Neural progenitor cell (in vitro differentiated cells): ENCODE results near the gene SUSD6. TPM values are rescaled to one million over a fixed set of nuclear protein-coding genes. Genes with fewer than 3 reads are reported as not detected.

ENCODE experiments used
- DNase-seq: peaks from one replicate; pipeline ENCODE4 v3.0.0-alpha.2; 2016; ENCODE audit warnings: low spot score
- H2AFZ ChIP-seq: fragments of 200-600 bp; sonication (generic); replicated peaks from 2 replicates; pipeline ENCODE4 v1.6.1; 2016; ENCODE audit warnings: antibody characterized with exemption
- H3F3A ChIP-seq: fragments of 200-600 bp; sonication (generic); 2 replicates; pipeline ENCODE4 v1.6.1; 2016; ENCODE audit warnings: antibody characterized with exemption, low read depth
- H3K27ac ChIP-seq: fragments of 200-600 bp; sonication (generic); 2 replicates; pipeline ENCODE4 v1.5.1; 2016; ENCODE audit warnings: mild to moderate bottlenecking
- H3K27me3 ChIP-seq: fragments of 200-600 bp; sonication (generic); 2 replicates; pipeline ENCODE4 v1.6.1; 2016; ENCODE audit warnings: mild to moderate bottlenecking, moderate library complexity
- H3K36me3 ChIP-seq: fragments of 200-600 bp; sonication (generic); 2 replicates; pipeline ENCODE4 v1.5.1; 2016
- H3K4me1 ChIP-seq: fragments of 200-600 bp; sonication (generic); 2 replicates; pipeline ENCODE4 v1.6.1; 2016; ENCODE audit warnings: mixed run types
- H3K4me2 ChIP-seq: fragments of 200-600 bp; sonication (generic); 2 replicates; pipeline ENCODE4 v1.6.1; 2016
- H3K4me3 ChIP-seq: fragments of 200-600 bp; sonication (generic); 2 replicates; pipeline ENCODE4 v1.5.1; 2016
- H3K79me2 ChIP-seq: fragments of 200-600 bp; sonication (generic); 2 replicates; pipeline ENCODE4 v1.6.1; 2016; ENCODE audit warnings: low read depth
- H3K9ac ChIP-seq: fragments of 200-600 bp; sonication (generic); 2 replicates; pipeline ENCODE4 v1.6.1; 2016
- H3K9me3 ChIP-seq: fragments of 200-600 bp; sonication (generic); 2 replicates; pipeline ENCODE4 v1.5.1; 2016; ENCODE audit warnings: low read depth
- H4K20me1 ChIP-seq: fragments of 200-600 bp; sonication (generic); 2 replicates; pipeline ENCODE4 v1.6.1; 2016; ENCODE audit warnings: low read depth
- H3K27ac Mint-ChIP-seq: 3 replicates; pipeline ENCODE4 v1.8.0; 2021; ENCODE audit warnings: mixed read lengths
- H3K27me3 Mint-ChIP-seq: 2 replicates; pipeline ENCODE4 v1.8.0; 2022; ENCODE audit warnings: low read depth, mild to moderate bottlenecking, inconsistent platforms, moderate library complexity, mixed read lengths; ENCODE audit not compliant: insufficient read depth
- H3K36me3 Mint-ChIP-seq: 3 replicates; pipeline ENCODE4 v1.8.0; 2021; ENCODE audit warnings: mixed read lengths
- H3K4me1 Mint-ChIP-seq: 3 replicates; pipeline ENCODE4 v1.8.0; 2021; ENCODE audit warnings: mixed read lengths
- H3K4me3 Mint-ChIP-seq: 3 replicates; pipeline ENCODE4 v1.8.0; 2021; ENCODE audit warnings: mild to moderate bottlenecking, moderate library complexity, mixed read lengths
- H3K9me3 Mint-ChIP-seq: 3 replicates; pipeline ENCODE4 v1.8.0; 2020; ENCODE audit warnings: mixed read lengths
- EZH2 ChIP-seq: fragments of 200-600 bp; sonication (generic); IDR thresholded peaks from 2 replicates; pipeline ENCODE4 v1.6.1; 2017; ENCODE audit warnings: antibody characterized with exemption, mild to moderate bottlenecking, moderate library complexity
- EZH2phosphoT487 ChIP-seq: fragments of 200-600 bp; sonication (generic); IDR thresholded peaks from 2 replicates; pipeline ENCODE4 v1.6.1; 2017; ENCODE audit warnings: antibody characterized with exemption
- total RNA-seq: library from RNA; depleted of rRNA; stranded (reverse); fragments of >200 nt; gene quantifications from 2 replicates; pipeline ENCODE4 v1.2.3, GENCODE V29; 2015; ENCODE audit warnings: low replicate concordance
- TF ChIP-seq, protein P1 (sequence below): fragments of 200-600 bp; sonication (generic); IDR thresholded peaks from 2 replicates; pipeline ENCODE4 v1.5.1; 2017; ENCODE audit warnings: antibody characterized with exemption, mild to moderate bottlenecking

Gene SUSD6, protein sequence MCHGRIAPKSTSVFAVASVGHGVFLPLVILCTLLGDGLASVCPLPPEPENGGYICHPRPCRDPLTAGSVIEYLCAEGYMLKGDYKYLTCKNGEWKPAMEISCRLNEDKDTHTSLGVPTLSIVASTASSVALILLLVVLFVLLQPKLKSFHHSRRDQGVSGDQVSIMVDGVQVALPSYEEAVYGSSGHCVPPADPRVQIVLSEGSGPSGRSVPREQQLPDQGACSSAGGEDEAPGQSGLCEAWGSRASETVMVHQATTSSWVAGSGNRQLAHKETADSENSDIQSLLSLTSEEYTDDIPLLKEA
- total RNA-seq = 6.3 and 9.2 TPM in 2 replicates

DNA sequence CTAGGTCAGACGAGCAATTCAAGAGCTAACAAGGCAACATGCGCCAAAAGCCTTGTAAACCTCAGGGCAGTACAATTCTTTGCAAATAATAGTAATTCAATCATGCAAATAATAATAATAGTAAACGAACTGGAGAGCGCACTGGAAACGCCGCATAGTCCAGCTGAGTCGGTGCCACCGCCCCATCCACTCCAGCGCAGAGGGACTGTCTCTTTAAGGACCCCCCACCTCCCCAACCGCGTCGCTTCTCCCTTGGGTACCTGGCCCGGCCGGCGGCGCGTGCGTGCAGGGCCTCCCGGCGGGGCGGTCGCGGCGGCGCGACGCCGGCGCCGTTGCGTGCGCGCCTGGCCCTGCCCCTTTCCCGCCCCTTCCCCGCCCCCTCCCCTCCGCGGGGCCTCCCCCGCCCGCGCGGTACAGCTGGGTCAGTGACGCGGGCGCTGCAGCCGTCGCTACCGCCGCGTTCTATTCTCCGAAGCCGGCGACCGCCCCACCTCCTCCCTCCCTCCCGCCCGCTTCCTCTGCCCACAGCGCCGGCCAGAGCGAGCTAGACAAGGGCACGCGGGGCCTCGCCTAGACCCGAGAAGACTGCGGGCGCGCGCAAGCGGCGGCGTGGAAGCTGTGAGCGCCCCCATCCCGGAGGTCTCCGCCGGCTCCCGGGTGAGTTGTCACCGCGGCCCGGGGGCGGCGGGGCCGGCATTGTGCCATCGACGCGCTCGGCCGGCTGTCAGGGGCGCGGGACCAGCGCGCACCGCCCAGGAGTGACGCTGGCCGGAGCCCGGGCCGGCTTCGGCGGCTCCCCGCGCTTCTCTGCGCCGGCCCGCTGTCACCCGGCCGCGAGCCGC lies at the start of gene SUSD6:
Gene SUSD6, plus strand, starts transcription at position 425 of the 842 bp plus-strand sequence. CDS start 46,997 bp downstream, outside the sequence.
- Histone ChIP-seq H4K20me1 (peaks cover 5% of the 10 kb centered on the region), H3K4me1 (peaks cover 55% of the 10 kb centered on the region), H3K36me3 (no peaks in the 10 kb centered on the region), H3K9me3 (no peaks in the 10 kb centered on the region), H3K27ac (peak within 1 kb of the TSS; percentile 76), H3K9ac (peak within 1 kb of the TSS; percentile 45), H3K4me2 (peak within 1 kb of the TSS; percentile 95), H3F3A (peaks cover 25% of the 10 kb centered on the region), H3K4me3 (peak within 1 kb of the TSS; percentile 90), H3K79me2 (peaks cover 41% of the 10 kb centered on the region), H3K27me3 (no peaks in the 10 kb centered on the region), H2AFZ (peak within 1 kb of the TSS; percentile 90)
- Mint-ChIP-seq H3K4me3 (peak within 1 kb of the TSS; percentile 92), H3K36me3 (peaks cover 4% of the 10 kb centered on the region), H3K4me1 (peaks cover 61% of the 10 kb centered on the region), H3K27ac (peak within 1 kb of the TSS; percentile 81), H3K9me3 (no peaks in the 10 kb centered on the region), H3K27me3 (peaks cover 6% of the 10 kb centered on the region)
- TF ChIP-seq, protein P1, sequence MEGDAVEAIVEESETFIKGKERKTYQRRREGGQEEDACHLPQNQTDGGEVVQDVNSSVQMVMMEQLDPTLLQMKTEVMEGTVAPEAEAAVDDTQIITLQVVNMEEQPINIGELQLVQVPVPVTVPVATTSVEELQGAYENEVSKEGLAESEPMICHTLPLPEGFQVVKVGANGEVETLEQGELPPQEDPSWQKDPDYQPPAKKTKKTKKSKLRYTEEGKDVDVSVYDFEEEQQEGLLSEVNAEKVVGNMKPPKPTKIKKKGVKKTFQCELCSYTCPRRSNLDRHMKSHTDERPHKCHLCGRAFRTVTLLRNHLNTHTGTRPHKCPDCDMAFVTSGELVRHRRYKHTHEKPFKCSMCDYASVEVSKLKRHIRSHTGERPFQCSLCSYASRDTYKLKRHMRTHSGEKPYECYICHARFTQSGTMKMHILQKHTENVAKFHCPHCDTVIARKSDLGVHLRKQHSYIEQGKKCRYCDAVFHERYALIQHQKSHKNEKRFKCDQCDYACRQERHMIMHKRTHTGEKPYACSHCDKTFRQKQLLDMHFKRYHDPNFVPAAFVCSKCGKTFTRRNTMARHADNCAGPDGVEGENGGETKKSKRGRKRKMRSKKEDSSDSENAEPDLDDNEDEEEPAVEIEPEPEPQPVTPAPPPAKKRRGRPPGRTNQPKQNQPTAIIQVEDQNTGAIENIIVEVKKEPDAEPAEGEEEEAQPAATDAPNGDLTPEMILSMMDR = no peak
- TF ChIP-seq EZH2phosphoT487 = no peak
- TF ChIP-seq EZH2 = no peak
- peak; percentile 96 for DNase-seq

DNA sequence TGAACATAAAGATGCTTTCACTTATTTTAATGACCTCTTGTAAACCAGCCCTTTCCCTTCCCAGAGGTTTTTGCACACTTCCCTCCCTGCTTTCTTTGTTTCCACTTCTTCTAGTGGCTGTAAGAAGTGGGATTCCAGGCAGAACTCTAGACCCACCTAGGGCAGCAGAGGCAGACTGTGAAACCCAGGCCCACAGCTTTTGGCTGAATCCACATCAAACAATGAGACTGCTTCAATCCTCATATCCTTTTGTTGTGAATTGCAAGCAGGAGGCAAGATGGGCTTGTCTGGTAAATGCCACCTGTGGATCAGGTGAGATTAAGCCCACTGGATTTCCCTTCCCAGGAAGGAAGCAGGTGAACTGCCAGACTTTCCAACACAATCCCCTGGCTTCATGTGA lies 49.5 kb upstream of the SUSD6 start:
- Histone ChIP-seq H3K79me2 (no peaks in the 10 kb centered on the region), H3K27ac (peak overlapping the region; percentile 46), H3K9ac (no peak overlapping the region), H3K4me3 (no peak overlapping the region), H3K4me1 (peaks cover 32% of the 10 kb centered on the region), H2AFZ (peak overlapping the region; percentile 26), H3K36me3 (no peaks in the 10 kb centered on the region), H3K27me3 (no peaks in the 10 kb centered on the region), H3K4me2 (peak overlapping the region; percentile 35), H3F3A (peaks cover 13% of the 10 kb centered on the region), H4K20me1 (no peaks in the 10 kb centered on the region), H3K9me3 (no peaks in the 10 kb centered on the region)
- Mint-ChIP-seq H3K9me3 (no peaks in the 10 kb centered on the region), H3K36me3 (no peaks in the 10 kb centered on the region), H3K4me1 (peaks cover 40% of the 10 kb centered on the region), H3K27ac (peak overlapping the region; percentile 85), H3K27me3 (peaks cover 15% of the 10 kb centered on the region), H3K4me3 (no peak overlapping the region)
- TF ChIP-seq EZH2phosphoT487 (no peak), EZH2 (no peak)
- TF ChIP-seq, protein P1 = no peak
- no peak for DNase-seq

DNA sequence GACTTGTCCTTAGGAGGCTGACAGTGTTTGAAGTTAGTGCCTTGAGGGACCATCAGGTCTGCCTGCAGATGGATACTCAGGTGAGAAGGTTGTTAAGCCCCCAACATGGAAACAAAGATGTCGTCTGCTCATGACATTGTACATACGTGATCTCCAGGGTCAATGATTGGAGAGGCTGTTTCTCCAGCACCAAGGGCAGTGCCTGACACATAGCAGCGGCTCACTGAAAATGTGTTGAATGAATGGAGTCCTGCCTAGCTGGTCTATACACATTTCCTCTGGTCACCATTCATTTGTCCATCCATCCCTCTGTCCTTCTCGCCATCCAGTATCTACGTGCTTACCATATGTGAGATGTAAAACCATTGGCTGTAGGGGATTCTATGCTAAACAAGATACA lies 43.8 kb upstream of the SUSD6 start:
- peaks cover 6% of the 10 kb centered on the region for H3K9me3 Mint-ChIP-seq
- peaks cover 5% of the 10 kb centered on the region for H3K4me1 Mint-ChIP-seq
- no peaks in the 10 kb centered on the region for H3K9me3 ChIP-seq
- peaks cover 12% of the 10 kb centered on the region for H3F3A ChIP-seq
- peaks cover 24% of the 10 kb centered on the region for H3K36me3 Mint-ChIP-seq
- H3K36me3 ChIP-seq = peaks cover 17% of the 10 kb centered on the region
- TF ChIP-seq EZH2 = no peak
- TF ChIP-seq EZH2phosphoT487 = no peak
- TF ChIP-seq, protein P1 = no peak
- no peak overlapping the region for H3K4me3 ChIP-seq
- H3K4me2 ChIP-seq = no peak overlapping the region
- no peak overlapping the region for H3K27ac Mint-ChIP-seq
- peaks cover 3% of the 10 kb centered on the region for H3K27me3 Mint-ChIP-seq
- no peak overlapping the region for H3K9ac ChIP-seq
- DNase-seq = no peak
- peaks cover under 1% of the 10 kb centered on the region for H3K4me1 ChIP-seq
- H4K20me1 ChIP-seq = no peaks in the 10 kb centered on the region
- H3K27me3 ChIP-seq = no peaks in the 10 kb centered on the region
- H3K4me3 Mint-ChIP-seq = no peak overlapping the region
- H3K27ac ChIP-seq = no peak overlapping the region
- peaks cover 26% of the 10 kb centered on the region for H3K79me2 ChIP-seq
- H2AFZ ChIP-seq = no peak overlapping the region
